ENCODE data around the gene LMOD1.

GRCh38 chr1:201907621-201908020, 38.7 kb downstream of the LMOD1 start:
- TF ChIP-seq CTCF (IDR thresholded peaks at IDR 0.05) (no peak), EZH2phosphoT487 (IDR thresholded peaks at IDR 0.05) (no peak)
